ENCODE data around the gene SLC22A7.

SLC22A7 gene

DNA sequence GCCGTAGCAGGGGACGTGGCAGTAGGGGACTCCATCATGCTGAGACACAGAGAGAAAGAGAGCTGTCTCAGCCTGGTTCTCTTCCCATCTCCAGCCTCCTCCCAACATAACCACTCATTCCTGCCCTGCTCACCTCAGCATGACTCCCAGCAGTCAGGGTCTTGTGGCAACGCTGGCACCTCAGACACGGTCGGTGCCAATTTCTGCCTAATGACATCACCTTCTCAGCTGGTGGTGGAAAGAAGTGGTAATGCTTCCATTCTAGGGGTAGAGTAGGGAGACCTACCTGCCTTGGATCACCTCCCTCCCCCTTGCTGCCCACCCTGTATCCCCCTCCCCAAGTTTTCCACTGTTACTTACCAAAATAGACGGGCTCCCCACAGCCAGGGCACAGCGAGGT lies 8.0 kb downstream of the SLC22A7 start:
- DNase-seq (ENCODE audit: insufficient read length, low spot score) = no peak
- no peak for FAIRE-seq
- no peak for TF ChIP-seq POLR2A (IDR thresholded peaks at IDR 0.05; ENCODE audit: low read depth, low read length)

GRCh38 chr6:43307451-43308100 lies 9.5 kb downstream of the SLC22A7 start:
- DNase-seq (ENCODE audit: insufficient read length, low spot score) (no peak), FAIRE-seq (no peak)
- TF ChIP-seq POLR2A (IDR thresholded peaks at IDR 0.05; ENCODE audit: low read depth, low read length) = no peak

DNA sequence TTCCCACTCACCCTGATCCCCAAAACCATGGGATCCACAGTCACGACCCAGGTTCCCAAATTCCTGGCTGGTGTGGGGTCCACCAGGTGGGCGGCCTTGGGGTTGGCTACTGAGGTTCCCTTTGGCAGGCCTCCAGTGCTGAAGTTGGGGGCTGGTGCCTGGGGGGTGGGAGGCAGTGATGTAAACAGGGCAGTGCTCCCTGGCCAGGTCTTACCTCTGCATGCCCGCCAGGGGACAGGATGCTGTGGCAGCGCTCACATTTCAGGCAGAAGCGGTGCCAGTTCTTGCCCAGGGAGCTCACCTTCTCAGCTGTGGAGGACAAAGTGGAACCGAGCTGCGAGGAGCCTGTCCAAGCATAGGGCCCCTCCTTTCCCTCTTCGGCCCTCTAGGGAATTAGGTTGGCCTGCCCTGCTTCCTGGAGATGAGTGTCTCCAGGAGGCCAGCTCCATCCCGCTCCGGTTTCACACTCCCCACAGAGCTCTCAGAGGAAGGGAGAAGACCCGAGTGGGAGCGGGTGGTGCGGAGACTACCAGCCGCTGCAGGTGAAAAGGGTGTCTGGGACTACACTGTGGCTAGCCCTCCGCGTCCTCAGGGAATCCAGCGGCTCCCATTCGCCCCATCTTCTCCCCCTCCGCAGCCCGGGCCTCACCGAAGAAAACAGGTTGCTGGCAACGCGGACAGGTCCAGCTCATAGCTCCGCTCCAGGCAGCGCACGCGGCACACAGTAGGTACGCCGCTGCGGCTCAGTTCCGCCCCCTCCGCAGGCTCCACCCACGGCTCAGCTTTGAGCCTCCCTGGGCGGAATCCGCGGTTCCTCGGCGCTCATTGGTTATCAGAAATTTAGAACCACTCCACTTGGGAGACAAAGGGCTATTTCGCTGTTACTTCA lies 10.3 kb downstream of the SLC22A7 start, which contains the start of gene CRIP3:
TSS of gene CRIP3 (minus strand) at position 726 of the 889 bp plus-strand sequence. CDS start at position 692, 34 bp downstream.
- TF ChIP-seq POLR2A (IDR thresholded peaks at IDR 0.05; ENCODE audit: low read depth, low read length) = no peak
- DNase-seq (ENCODE audit: insufficient read length, low spot score) (no peak), FAIRE-seq (no peak)

DNA sequence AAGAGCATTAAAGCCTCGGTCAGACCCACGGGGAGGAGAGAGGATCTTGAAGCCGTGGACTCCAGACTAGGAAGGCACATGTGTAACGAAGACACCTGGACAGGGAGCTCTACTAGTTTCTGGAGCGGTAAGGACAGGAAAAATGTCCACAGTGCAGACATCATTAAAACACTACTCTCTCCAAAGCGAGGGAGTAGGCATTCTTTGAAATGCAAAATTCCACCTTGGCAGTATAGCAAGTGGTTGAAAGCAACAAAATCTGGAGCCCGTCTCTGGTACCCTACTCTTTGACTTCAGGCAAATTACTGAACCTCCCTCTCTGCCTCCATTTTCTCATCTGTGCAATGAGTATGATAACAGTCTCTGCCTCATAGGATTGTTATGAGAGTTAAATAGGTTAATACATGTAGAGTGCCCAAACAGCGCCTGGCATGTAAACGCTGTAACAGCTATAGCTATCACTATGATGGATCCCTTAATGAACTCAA lies 11.0 kb downstream of the SLC22A7 start:
- no peak for TF ChIP-seq POLR2A (IDR thresholded peaks at IDR 0.05; ENCODE audit: low read depth, low read length)
- no peak for FAIRE-seq

GRCh38 chr6:43310134-43310533 lies 12.1 kb downstream of the SLC22A7 start:
- DNase-seq (ENCODE audit: insufficient read length, low spot score) (no peak), FAIRE-seq (no peak)
- no peak for TF ChIP-seq POLR2A (IDR thresholded peaks at IDR 0.05; ENCODE audit: low read depth, low read length)

More for the DNA sequence above, 11.0 kb downstream of the SLC22A7 start:
- DNase-seq (ENCODE audit: insufficient read length, low spot score) = no peak

GRCh38 chr6:43310624-43311023 lies 12.6 kb downstream of the SLC22A7 start:
- DNase-seq (ENCODE audit: insufficient read length, low spot score) (no peak), FAIRE-seq (no peak)
- no peak for TF ChIP-seq POLR2A (IDR thresholded peaks at IDR 0.05; ENCODE audit: low read depth, low read length)

DNA sequence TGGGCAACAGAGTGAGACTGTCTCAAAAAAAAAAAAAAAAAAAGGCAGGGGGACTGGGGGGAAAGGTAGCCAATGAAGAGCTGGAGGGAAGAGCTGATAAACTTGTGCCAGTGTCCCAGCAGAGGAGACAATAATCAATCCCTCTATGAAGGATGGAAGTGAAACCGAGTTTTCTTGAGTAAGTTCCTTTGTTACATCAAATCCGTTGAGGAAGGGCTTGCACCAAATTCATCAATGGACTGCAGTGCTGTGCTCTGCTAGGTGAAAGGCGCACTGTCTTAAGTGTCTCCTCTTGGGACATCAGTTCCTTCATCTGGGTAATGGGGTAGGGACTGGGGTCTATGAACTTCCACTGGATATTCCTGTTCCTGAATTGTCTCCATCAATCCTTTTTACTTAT lies 13.6 kb downstream of the SLC22A7 start:
- no peak for FAIRE-seq

GRCh38 chr6:43313813-43314212 lies 15.8 kb downstream of the SLC22A7 start:
- no peak for TF ChIP-seq POLR2A (IDR thresholded peaks at IDR 0.05; ENCODE audit: low read depth, low read length)
- no peak for FAIRE-seq
- DNase-seq (ENCODE audit: insufficient read length, low spot score) = no peak

More for the DNA sequence above, 13.6 kb downstream of the SLC22A7 start:
- no peak for TF ChIP-seq POLR2A (IDR thresholded peaks at IDR 0.05; ENCODE audit: low read depth, low read length)
- no peak for DNase-seq (ENCODE audit: insufficient read length, low spot score)

DNA sequence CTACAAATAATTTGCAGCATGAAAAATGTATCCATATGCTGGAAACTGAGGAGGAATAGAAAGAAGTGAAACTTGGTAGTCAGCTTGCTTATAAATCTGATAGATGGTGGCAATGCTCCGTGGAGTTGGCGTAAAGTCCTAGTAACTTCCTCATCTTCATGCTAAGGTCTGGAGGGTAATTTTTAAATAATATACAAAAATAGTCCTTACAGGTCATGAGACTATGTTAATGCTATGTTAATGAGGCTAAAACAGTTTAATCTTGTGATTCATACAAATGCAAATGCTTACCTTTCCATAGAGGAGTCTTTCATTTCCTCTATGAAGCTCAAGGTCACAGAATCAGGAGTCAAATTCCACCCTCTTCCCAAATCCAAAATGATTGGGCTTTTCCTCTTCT lies 20.0 kb downstream of the SLC22A7 start:
- FAIRE-seq = no peak
- no peak for DNase-seq (ENCODE audit: insufficient read length, low spot score)
- no peak for TF ChIP-seq POLR2A (IDR thresholded peaks at IDR 0.05; ENCODE audit: low read depth, low read length)

GRCh38 chr6:43325876-43326275 lies 27.8 kb downstream of the SLC22A7 start:
- TF ChIP-seq POLR2A (IDR thresholded peaks at IDR 0.05; ENCODE audit: low read depth, low read length) = no peak
- DNase-seq (ENCODE audit: insufficient read length, low spot score) = no peak
- FAIRE-seq = no peak

DNA sequence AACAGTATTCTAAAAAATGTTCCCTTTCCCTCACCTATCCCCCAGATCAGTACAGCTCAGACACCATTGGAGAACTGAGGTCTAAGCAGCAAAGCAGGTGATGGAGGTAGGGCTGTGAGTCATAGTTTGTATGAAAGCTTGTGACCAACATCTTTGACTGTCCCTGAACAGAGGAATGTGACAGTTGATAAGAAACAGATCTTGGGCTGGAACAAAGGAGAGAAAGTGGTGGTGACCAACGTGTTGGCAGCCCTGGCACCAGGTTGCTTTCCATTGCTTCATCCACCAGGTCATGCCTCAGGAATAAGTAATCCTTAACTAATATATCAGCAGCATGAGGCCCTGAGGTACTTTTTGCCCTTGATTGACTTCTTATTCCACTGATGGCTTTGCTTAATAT lies 30.5 kb downstream of the SLC22A7 start:
- no peak for DNase-seq (ENCODE audit: insufficient read length, low spot score)
- FAIRE-seq = peak; percentile 69
- no peak for TF ChIP-seq POLR2A (IDR thresholded peaks at IDR 0.05; ENCODE audit: low read depth, low read length)

- no peak for DNase-seq (ENCODE audit: insufficient read length, low spot score)
- TF ChIP-seq POLR2A (IDR thresholded peaks at IDR 0.05; ENCODE audit: low read depth, low read length) = no peak
- no peak for FAIRE-seq
These were observed 33.4 kb downstream of the SLC22A7 start for GRCh38 chr6:43331470-43331869.

GRCh38 chr6:43331891-43332290 lies 33.8 kb downstream of the SLC22A7 start:
- no peak for TF ChIP-seq POLR2A (IDR thresholded peaks at IDR 0.05; ENCODE audit: low read depth, low read length)
- FAIRE-seq (no peak), DNase-seq (ENCODE audit: insufficient read length, low spot score) (no peak)

- peak; percentile 23 for DNase-seq (ENCODE audit: insufficient read length, low spot score)
These were observed 36.5 kb downstream of the SLC22A7 start for GRCh38 chr6:43334466-43335095.

More at GRCh38 chr6:43334466-43335095, 36.5 kb downstream of the SLC22A7 start:
- no peak for TF ChIP-seq POLR2A (IDR thresholded peaks at IDR 0.05; ENCODE audit: low read depth, low read length)
- peak; percentile 95 for FAIRE-seq
